Esophagus (tissue), 2 donors: ENCODE measurements around the gene RDX. TPM values are rescaled to one million over a fixed set of nuclear protein-coding genes. Genes with fewer than 3 reads are reported as not detected.
"Not testable (repeated sequence)": the region's sequence is repeated elsewhere in the genome, so short reads cannot be mapped to it uniquely, and the experiment has no call there.

Experiments
- H3K27ac ChIP-seq, 2 donors: one replicate each; pipeline ENCODE4 v1.5.1; 2013; ENCODE audit warnings: low read depth in 2 of 2, mild to moderate bottlenecking in 2 of 2, inconsistent platforms in 1 of 2, low read length in 1 of 2, moderate library complexity in 1 of 2
- H3K27me3 ChIP-seq, 2 donors: one replicate each; pipeline ENCODE4 v1.6.1; 2013; ENCODE audit warnings: low read length in 2 of 2, control low read depth in 1 of 2, mild to moderate bottlenecking in 1 of 2; ENCODE audit not compliant: insufficient read depth in 2 of 2, control insufficient read depth in 1 of 2
- H3K36me3 ChIP-seq, 2 donors: one replicate each; pipeline ENCODE4 v1.6.1; 2013; ENCODE audit warnings: low read length in 1 of 2; ENCODE audit not compliant: control insufficient read depth in 2 of 2, insufficient read depth in 2 of 2
- H3K4me1 ChIP-seq, 2 donors: one replicate each; pipeline ENCODE4 v1.6.1; 2013; ENCODE audit warnings: low read length in 1 of 2; ENCODE audit not compliant: control insufficient read depth in 2 of 2, insufficient read depth in 2 of 2
- H3K4me3 ChIP-seq, 2 donors: one replicate each; pipeline ENCODE4 v1.5.1; 2013; ENCODE audit warnings: low read length in 2 of 2, mild to moderate bottlenecking in 2 of 2, low read depth in 1 of 2, moderate library complexity in 1 of 2
- H3K9me3 ChIP-seq, 2 donors: one replicate each; pipeline ENCODE4 v1.6.1; 2013; ENCODE audit warnings: mild to moderate bottlenecking in 2 of 2, low read depth in 1 of 2, low read length in 1 of 2, moderate library complexity in 1 of 2; ENCODE audit not compliant: control insufficient read depth in 2 of 2, insufficient read depth in 1 of 2
- WGBS, 2 donors: extraction: QIAGEN DNeasy Blood & Tissue Kit; methylation state at CpG; one replicate each; pipeline ENCODE4 v1.1.7; 2013; 5-methylcytosine and 5-hydroxymethylcytosine counted together
- polyA plus RNA-seq, 2 donors: library from polyadenylated mRNA; stranded (reverse); fragments of 200-250 nt; gene quantifications; one replicate each; pipeline ENCODE4 v1.2.3, GENCODE V29; 2013
- donor health status: healthy with polysubstance abuse.
- donor health status: Bipolar disorder and iron deficiency.

The RDX gene
- polyA plus RNA-seq, 2 donors: 14.4 to 15.9 TPM

GRCh38 chr11:110286298-110287040 is 9.9 kb downstream of the RDX start:
- H3K9me3 ChIP-seq: no peaks in the 10 kb centered on the region
- 61 to 69% methylated on average over 4 of the region's 4 CpGs for WGBS, 2 donors
- H3K27me3 ChIP-seq: no peaks in the 10 kb centered on the region
- H3K36me3 ChIP-seq: no peaks in the 10 kb centered on the region
- no peaks in the 10 kb centered on the region for H3K4me1 ChIP-seq
- no peak overlapping the region for H3K27ac ChIP-seq
- H3K4me3 ChIP-seq: no peak overlapping the region

- Histone ChIP-seq H3K36me3 (no peaks in the 10 kb centered on the region), H3K27ac (no peak overlapping the region), H3K4me3 (no peak overlapping the region), H3K4me1 (no peaks in the 10 kb centered on the region), H3K9me3 (no peaks in the 10 kb centered on the region), H3K27me3 (no peaks in the 10 kb centered on the region)
- 78 to 83% methylated on average over 4 of the region's 4 CpGs for WGBS, 2 donors
These were observed 12.6 kb downstream of the RDX start for GRCh38 chr11:110283862-110284261.

- H3K9me3 ChIP-seq, H3K36me3 ChIP-seq: not testable (repeated sequence)
These were observed 15.8 kb downstream of the RDX start for GRCh38 chr11:110280595-110280994.

GRCh38 chr11:110279881-110280280 is 16.5 kb downstream of the RDX start:
- Histone ChIP-seq H3K27me3 (no peaks in the 10 kb centered on the region), H3K9me3 (no peaks in the 10 kb centered on the region), H3K4me1 (no peaks in the 10 kb centered on the region), H3K36me3 (no peaks in the 10 kb centered on the region), H3K4me3 (no peak overlapping the region), H3K27ac (no peak overlapping the region)

More at GRCh38 chr11:110280595-110280994, 15.8 kb downstream of the RDX start:
- not testable (repeated sequence) for H3K4me3 ChIP-seq, H3K27ac ChIP-seq, H3K27me3 ChIP-seq, H3K4me1 ChIP-seq
- WGBS, 2 donors: 94 to 97% methylated on average over 4 of the region's 4 CpGs

- 86 to 88% methylated on average over 2 of the region's 2 CpGs for WGBS, 2 donors
- Histone ChIP-seq H3K27ac (no peak overlapping the region), H3K4me1 (no peaks in the 10 kb centered on the region), H3K4me3 (no peak overlapping the region), H3K27me3 (no peaks in the 10 kb centered on the region), H3K9me3 (no peaks in the 10 kb centered on the region), H3K36me3 (peaks cover 3 to 6% of the 10 kb centered on the region in 2 donors)
These were observed 23.5 kb downstream of the RDX start for GRCh38 chr11:110272919-110273318.

GRCh38 chr11:110269996-110270395 is 26.4 kb downstream of the RDX start:
- no peak overlapping the region for H3K27ac ChIP-seq
- H3K4me1 ChIP-seq: no peaks in the 10 kb centered on the region
- peaks cover 3 to 6% of the 10 kb centered on the region in 2 donors for H3K36me3 ChIP-seq
- WGBS, 2 donors: 93 to 95% methylated on average over 7 of the region's 7 CpGs
- H3K27me3 ChIP-seq: no peaks in the 10 kb centered on the region
- H3K9me3 ChIP-seq: no peaks in the 10 kb centered on the region
- no peak overlapping the region for H3K4me3 ChIP-seq

GRCh38 chr11:110268441-110268840 is 28.0 kb downstream of the RDX start:
- Histone ChIP-seq H3K36me3 (peaks cover 3 to 6% of the 10 kb centered on the region in 2 donors), H3K4me3 (no peak overlapping the region), H3K9me3 (no peaks in the 10 kb centered on the region), H3K27ac (no peak overlapping the region), H3K4me1 (no peaks in the 10 kb centered on the region), H3K27me3 (no peaks in the 10 kb centered on the region)
- WGBS, 2 donors: 95 to 100% methylated on average over 1 of the region's 1 CpG

GRCh38 chr11:110262072-110262403 is 34.4 kb downstream of the RDX start:
- H3K36me3 ChIP-seq: peaks cover 0 to 2% of the 10 kb centered on the region in 2 donors

GRCh38 chr11:110261195-110262071 is 35.0 kb downstream of the RDX start:
- whole genome bisulfite sequencing, 2 donors: 90 to 95% methylated on average over 2 of the region's 2 CpGs
- Histone ChIP-seq H3K4me1 (no peaks in the 10 kb centered on the region), H3K4me3 (no peak overlapping the region), H3K36me3 (peaks cover 0 to 2% of the 10 kb centered on the region in 2 donors), H3K9me3 (no peaks in the 10 kb centered on the region), H3K27ac (no peak overlapping the region), H3K27me3 (no peaks in the 10 kb centered on the region)

More at GRCh38 chr11:110262072-110262403, 34.4 kb downstream of the RDX start:
- Histone ChIP-seq H3K9me3 (no peaks in the 10 kb centered on the region), H3K4me3 (no peak overlapping the region), H3K4me1 (no peaks in the 10 kb centered on the region), H3K27ac (no peak overlapping the region), H3K27me3 (no peaks in the 10 kb centered on the region)
- WGBS, 2 donors: 89 to 94% methylated on average over 6 of the region's 6 CpGs
